Right atrium auricular region (tissue), 2 donors: ENCODE results near the gene C3. TPM values are rescaled to one million over a fixed set of nuclear protein-coding genes. Genes with fewer than 3 reads are reported as not detected.
"Not testable (repeated sequence)": the region's sequence is repeated elsewhere in the genome, so short reads cannot be mapped to it uniquely, and the experiment has no call there.

Experiments used
- DNase-seq: peaks from one replicate; pipeline ENCODE4 v3.0.0-alpha.2; 2019; ENCODE audit warnings: low spot score
- H3K27ac ChIP-seq, 2 donors: fragments of 200-600 bp; sonication (generic); 1 replicate in 1 of 2; 2 replicates in 1 of 2; pipeline ENCODE4 v1.5.1; 2016 to 2019
- H3K27me3 ChIP-seq, 2 donors: fragments of 200-600 bp; sonication (generic); one replicate each; pipeline versions ENCODE4 v1.5.1 to v1.6.0; 2017 to 2019
- H3K36me3 ChIP-seq: fragments of 200-600 bp; sonication (generic); one replicate; pipeline ENCODE4 v1.5.1; 2016
- H3K4me1 ChIP-seq, 2 donors: fragments of 200-600 bp; sonication (generic); one replicate each; pipeline versions ENCODE4 v1.5.1 to v1.6.0; 2017 to 2019
- H3K4me3 ChIP-seq, 2 donors: fragments of 200-600 bp; sonication (generic); 1 replicate in 1 of 2; 2 replicates in 1 of 2; pipeline ENCODE4 v1.5.1; 2017 to 2019; ENCODE audit warnings: mild to moderate bottlenecking in 1 of 2, moderate library complexity in 1 of 2
- H3K9me3 ChIP-seq, 2 donors: fragments of 200-600 bp; sonication (generic); one replicate each; pipeline ENCODE4 v1.5.1; 2019
- CTCF ChIP-seq, 2 donors: fragments of 200-600 bp; sonication (generic); IDR thresholded peaks; one replicate each; pipeline ENCODE4 v1.5.1; 2019; ENCODE audit warnings: antibody characterized with exemption in 2 of 2
- total RNA-seq, 2 donors: library from RNA; depleted of rRNA; stranded (reverse); fragments of >200 nt; gene quantifications; one replicate each; pipeline ENCODE4 v1.1.0, GENCODE V29; 2016

The C3 gene
- total RNA-seq, 2 donors from 2014 or later: 419 to 1,709 TPM

GRCh38 chr19:6662702-6663101 lies 57.7 kb downstream of the C3 start:
- Histone ChIP-seq H3K27me3 (peaks cover 0 to 6% of the 10 kb centered on the region in 2 donors), H3K36me3 (no peaks in the 10 kb centered on the region), H3K9me3 (no peaks in the 10 kb centered on the region), H3K4me1 (no peaks in the 10 kb centered on the region), H3K27ac (no peak overlapping the region), H3K4me3 (no peak overlapping the region)
- TF ChIP-seq CTCF (IDR thresholded peaks at IDR 0.05): no peak
- no peak for DNase-seq

- H3K36me3 ChIP-seq, H3K4me3 ChIP-seq, H3K4me1 ChIP-seq, DNase-seq, H3K9me3 ChIP-seq, H3K27ac ChIP-seq, H3K27me3 ChIP-seq: not testable (repeated sequence)
Measured at GRCh38 chr19:6661509-6662244, 58.8 kb downstream of the C3 start.

GRCh38 chr19:6660930-6661329 lies 59.5 kb downstream of the C3 start:
- Histone ChIP-seq H3K4me1 (no peaks in the 10 kb centered on the region), H3K9me3 (no peaks in the 10 kb centered on the region), H3K27me3 (peaks cover 0 to 6% of the 10 kb centered on the region in 2 donors), H3K36me3 (no peaks in the 10 kb centered on the region), H3K27ac (no peak overlapping the region), H3K4me3 (no peak overlapping the region)
- DNase-seq: no peak
- TF ChIP-seq CTCF (IDR thresholded peaks at IDR 0.05): no peak

- not testable (repeated sequence) for H3K27me3 ChIP-seq, H3K4me1 ChIP-seq, H3K36me3 ChIP-seq, H3K4me3 ChIP-seq, H3K27ac ChIP-seq, DNase-seq, H3K9me3 ChIP-seq
Measured at GRCh38 chr19:6656390-6656789, 64.1 kb downstream of the C3 start.

GRCh38 chr19:6654347-6655310 lies 65.8 kb downstream of the C3 start:
- Histone ChIP-seq H3K27me3 (no peaks in the 10 kb centered on the region), H3K4me1 (no peaks in the 10 kb centered on the region), H3K9me3 (no peaks in the 10 kb centered on the region), H3K36me3 (no peaks in the 10 kb centered on the region), H3K4me3 (no peak overlapping the region), H3K27ac (no peak overlapping the region)
- no peak for TF ChIP-seq CTCF (IDR thresholded peaks at IDR 0.05)
- no peak for DNase-seq

GRCh38 chr19:6652805-6653094 lies 67.7 kb downstream of the C3 start:
- H3K27ac ChIP-seq: no peak overlapping the region
- H3K9me3 ChIP-seq: no peaks in the 10 kb centered on the region
- H3K27me3 ChIP-seq: no peaks in the 10 kb centered on the region
- DNase-seq: no peak
- H3K4me3 ChIP-seq: no peak overlapping the region
- H3K4me1 ChIP-seq: no peaks in the 10 kb centered on the region
- no peak for TF ChIP-seq CTCF (IDR thresholded peaks at IDR 0.05)
- no peaks in the 10 kb centered on the region for H3K36me3 ChIP-seq
